ENCODE data around the gene FOXL3. TPM values are rescaled to one million over a fixed set of nuclear protein-coding genes. Genes with fewer than 3 reads are reported as not detected.

FOXL3 gene
- polyA plus RNA-seq, 1 experiment = not detected

- ChIA-PET POLR2A (no interaction called here), CTCF (no interaction called here)
- DNase-seq (ENCODE audit: low read depth) = no peak
- H3K4me3 ChIP-seq (ENCODE audit: low read depth, low read length) = no peak overlapping the region
- no peak for TF ChIP-seq CTCF (IDR thresholded peaks at IDR 0.05; ENCODE audit: insufficient read depth, low read depth, low read length)
- no peaks in the 10 kb centered on the region for H3K36me3 ChIP-seq (ENCODE audit: control insufficient read depth, insufficient read depth, low read length)
- H3K27me3 ChIP-seq (ENCODE audit: control insufficient read depth, insufficient read depth, low read length) = peaks cover 4% of the 10 kb centered on the region; the same call in 1 of the 2 replicates
These were observed 14.8 kb downstream of the FOXL3 start for GRCh38 chr7:304574-305409.

- CTCF ChIA-PET = no interaction called here
- no peak overlapping the region for H3K4me3 ChIP-seq (ENCODE audit: low read depth, low read length)
- peaks cover 4% of the 10 kb centered on the region; the same call in 1 of the 2 replicates for H3K27me3 ChIP-seq (ENCODE audit: control insufficient read depth, insufficient read depth, low read length)
- POLR2A ChIA-PET = no interaction called here
- no peak for TF ChIP-seq CTCF (IDR thresholded peaks at IDR 0.05; ENCODE audit: insufficient read depth, low read depth, low read length)
- H3K36me3 ChIP-seq (ENCODE audit: control insufficient read depth, insufficient read depth, low read length) = no peaks in the 10 kb centered on the region
- DNase-seq (ENCODE audit: low read depth) = no peak
These were observed 15.6 kb downstream of the FOXL3 start for GRCh38 chr7:305410-306151.

GRCh38 chr7:307970-308369, 18.0 kb downstream of the FOXL3 start:
- POLR2A ChIA-PET = no interaction called here
- CTCF ChIA-PET = interaction anchor here (0.6 kb wide), 1 partner anchor 329 kb away, joined by 3 read pairs; no protein-coding TSS in a partner anchor

GRCh38 chr7:309586-310228, 19.7 kb downstream of the FOXL3 start:
- H3K36me3 ChIP-seq (ENCODE audit: control insufficient read depth, insufficient read depth, low read length) = no peaks in the 10 kb centered on the region
- POLR2A ChIA-PET = no interaction called here
- CTCF ChIA-PET = no interaction called here
- no peak overlapping the region for H3K4me3 ChIP-seq (ENCODE audit: low read depth, low read length)
- DNase-seq (ENCODE audit: low read depth) = no peak
- TF ChIP-seq CTCF (IDR thresholded peaks at IDR 0.05; ENCODE audit: insufficient read depth, low read depth, low read length) = no peak
- peaks cover 20% of the 10 kb centered on the region for H3K27me3 ChIP-seq (ENCODE audit: control insufficient read depth, insufficient read depth, low read length)

More at GRCh38 chr7:307970-308369, 18.0 kb downstream of the FOXL3 start:
- no peak for TF ChIP-seq CTCF (IDR thresholded peaks at IDR 0.05; ENCODE audit: insufficient read depth, low read depth, low read length)
- peaks cover 17% of the 10 kb centered on the region for H3K27me3 ChIP-seq (ENCODE audit: control insufficient read depth, insufficient read depth, low read length)
- DNase-seq (ENCODE audit: low read depth) = no peak
- H3K4me3 ChIP-seq (ENCODE audit: low read depth, low read length) = no peak overlapping the region
- no peaks in the 10 kb centered on the region for H3K36me3 ChIP-seq (ENCODE audit: control insufficient read depth, insufficient read depth, low read length)
